Forelimb muscle (tissue), 1 donor: ENCODE measurements around the gene SRRD. TPM values are rescaled to one million over a fixed set of nuclear protein-coding genes. Genes with fewer than 3 reads are reported as not detected.

Experiments
- DNase-seq: peaks from one replicate; pipeline ENCODE4 v3.0.0-alpha.2; 2013; ENCODE audit warnings: low read depth
- polyA plus RNA-seq: library from polyadenylated mRNA; unstranded; fragments of 120-200 nt; gene quantifications from one replicate; pipeline ENCODE4 v1.2.1, GENCODE V29; 2013; ENCODE audit not compliant: insufficient read length

SRRD gene
- polyA plus RNA-seq, 1 donor = 24.1 TPM

DNA sequence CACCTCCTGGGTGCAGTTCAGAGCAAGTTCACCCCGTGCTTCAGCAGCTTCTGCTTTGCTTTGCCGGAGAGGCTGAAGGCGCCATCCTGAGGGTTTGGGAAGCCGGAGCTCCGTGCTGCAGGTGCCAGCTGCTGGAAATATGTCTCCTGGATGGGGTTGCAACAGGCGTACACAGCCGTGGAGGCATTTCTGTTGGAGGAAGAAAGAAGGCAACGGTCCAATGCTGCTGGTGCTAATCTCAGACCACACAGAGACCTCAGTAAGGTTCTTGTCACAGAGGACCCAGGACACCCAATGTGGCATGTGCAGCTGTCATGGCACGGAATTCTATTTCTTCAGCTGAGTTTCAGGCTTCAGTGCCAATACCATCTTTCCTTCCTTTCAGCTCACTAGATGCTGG, 30.5 kb upstream of the SRRD start:
- no peak for DNase-seq

DNA sequence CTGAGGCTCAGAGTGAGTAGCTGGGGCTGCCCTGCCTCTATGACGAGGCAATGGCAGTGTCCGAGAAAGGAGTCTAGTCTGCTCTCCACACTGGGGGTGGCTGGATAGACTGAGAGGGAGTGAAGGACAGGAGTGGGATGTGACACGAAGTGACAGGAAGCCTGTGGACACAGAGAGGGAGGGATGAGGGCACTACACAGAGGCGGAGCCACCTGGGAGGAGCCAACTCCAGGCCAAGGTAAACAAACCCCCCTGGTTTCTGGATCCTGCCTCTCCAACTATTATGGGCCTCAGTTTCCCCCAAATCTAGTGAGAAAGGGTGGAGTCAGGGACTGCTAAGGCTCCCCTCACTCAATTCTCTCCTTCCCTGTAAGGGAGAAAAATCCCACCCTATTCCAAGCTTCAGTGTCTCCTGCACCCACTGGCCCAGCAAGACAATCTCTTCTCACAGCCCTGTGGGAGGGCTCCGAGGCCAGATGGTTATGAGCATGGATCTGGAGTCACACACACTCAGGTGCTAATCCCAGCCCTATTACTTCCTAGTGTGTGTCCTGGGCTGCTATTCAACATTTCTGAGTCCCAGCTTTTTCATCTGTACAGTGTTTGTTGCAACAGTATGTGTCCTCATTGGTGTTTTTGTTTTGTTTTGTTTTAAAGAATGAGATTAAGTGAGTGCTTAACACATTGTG, 29.7 kb upstream of the SRRD start:
- no peak for DNase-seq

DNA sequence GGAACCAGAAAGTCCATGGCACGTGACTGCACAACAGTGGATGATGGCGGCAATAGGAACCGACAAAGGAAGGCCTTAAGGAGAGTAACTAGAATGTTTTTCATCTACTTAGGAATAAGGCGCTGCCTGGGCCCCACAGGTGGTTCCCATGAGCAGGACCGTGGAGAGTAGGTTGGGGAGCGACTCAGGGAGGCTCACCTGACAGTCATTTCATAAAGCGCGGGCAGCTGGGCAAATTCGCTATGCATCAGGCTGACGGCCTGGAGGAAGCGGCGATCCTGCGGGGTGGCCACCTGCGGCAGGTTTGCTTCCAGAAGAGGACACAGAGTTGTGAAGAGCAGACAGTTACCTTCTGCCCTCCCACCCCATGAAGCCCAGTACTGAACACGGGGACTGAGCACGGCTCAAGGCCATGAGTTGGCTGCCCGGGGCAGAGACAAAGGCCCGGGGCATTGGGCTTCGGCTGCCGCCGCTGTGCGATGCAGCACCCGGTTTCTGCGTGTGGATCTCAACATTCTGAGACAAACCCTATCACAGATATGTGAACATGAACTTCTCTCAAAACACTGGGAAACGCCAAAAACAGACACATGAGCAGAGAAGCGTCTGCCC, 25.9 kb upstream of the SRRD start:
- DNase-seq = no peak

DNA sequence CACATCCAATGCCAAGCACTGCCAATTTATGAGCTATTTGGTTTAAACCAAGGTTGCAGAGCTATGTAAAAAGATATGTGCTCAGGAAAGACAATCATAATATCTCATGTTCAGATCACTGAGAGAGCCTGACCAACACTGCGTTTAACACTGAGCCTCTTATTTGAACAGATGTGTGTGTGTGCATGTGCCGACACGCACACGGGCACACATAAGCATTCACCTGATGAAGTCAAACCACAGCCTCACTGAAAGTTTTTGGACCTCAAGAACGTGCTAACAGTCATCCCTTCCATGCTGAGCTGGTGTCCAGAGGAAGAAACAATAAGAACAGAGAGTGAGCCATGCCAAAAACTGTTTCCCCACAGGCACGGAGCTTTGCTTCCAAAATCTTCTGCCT, 23.5 kb upstream of the SRRD start:
- no peak for DNase-seq

DNA sequence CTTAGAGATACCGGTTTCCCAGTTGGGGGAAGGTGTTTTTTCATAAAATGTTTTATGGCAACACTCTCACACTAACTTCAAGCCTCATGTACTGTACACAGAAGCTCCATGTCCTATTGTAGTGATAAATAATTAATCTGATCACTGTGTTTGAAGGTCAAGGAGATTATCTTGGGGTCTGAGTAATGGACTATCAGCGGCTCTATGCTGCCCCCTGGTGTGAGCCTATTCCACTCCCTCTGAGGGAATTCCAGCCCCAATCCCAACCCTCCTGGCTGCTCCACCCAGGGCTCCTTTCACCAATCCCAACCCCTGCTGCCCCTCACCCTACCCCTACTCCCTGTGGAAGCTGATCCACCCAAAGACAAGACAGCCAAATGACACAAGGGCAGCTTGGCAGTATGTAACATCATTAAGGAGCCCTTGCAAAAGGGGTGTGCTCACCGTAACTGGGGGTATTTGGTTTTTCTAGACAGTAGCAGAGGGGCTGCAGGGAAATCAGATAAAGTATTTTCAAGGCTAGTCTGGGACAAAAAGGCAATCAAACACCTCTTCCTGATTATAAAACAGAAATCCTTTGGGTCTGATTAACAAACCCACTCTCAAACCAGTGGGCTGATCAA, 22.4 kb upstream of the SRRD start:
- DNase-seq = no peak

DNA sequence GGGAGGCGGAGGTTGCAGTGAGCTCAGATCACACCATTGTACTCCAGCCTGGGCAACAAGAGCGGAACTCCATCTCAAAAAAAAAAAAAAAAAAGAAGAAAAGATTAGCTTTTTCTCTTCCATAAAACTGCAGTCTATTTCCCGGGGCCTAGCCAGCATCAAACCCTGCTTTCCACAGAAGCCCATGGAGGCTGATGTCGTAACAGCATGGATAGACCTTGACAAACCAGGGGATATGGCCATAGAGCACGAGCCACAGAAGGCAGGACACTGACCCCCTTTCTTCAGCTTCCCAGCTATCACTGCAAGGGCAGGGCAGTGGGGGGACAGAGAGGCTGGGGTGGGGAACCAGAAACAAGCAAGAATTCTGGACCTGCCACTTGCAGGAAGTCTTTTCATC, 21.6 kb upstream of the SRRD start:
- DNase-seq = no peak

DNA sequence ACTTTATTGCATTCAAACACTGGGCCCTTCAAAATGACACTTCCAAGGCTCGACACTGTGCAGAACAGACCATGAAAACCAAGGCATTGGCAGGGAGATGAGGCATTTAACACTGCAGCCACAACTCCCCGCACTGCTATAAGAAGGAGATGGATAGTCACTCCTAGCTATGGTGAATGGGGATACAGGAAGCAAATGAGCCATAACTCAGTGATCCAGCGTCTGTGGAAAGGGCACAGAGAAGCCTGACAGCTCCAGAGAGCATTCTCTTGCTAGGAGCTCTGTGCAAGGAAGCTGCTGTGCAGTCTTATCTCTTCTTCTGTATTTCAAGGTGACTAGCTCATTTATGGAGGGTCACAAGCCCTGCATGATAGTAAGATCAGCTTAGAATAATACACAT, 21.0 kb upstream of the SRRD start:
- DNase-seq = no peak

DNA sequence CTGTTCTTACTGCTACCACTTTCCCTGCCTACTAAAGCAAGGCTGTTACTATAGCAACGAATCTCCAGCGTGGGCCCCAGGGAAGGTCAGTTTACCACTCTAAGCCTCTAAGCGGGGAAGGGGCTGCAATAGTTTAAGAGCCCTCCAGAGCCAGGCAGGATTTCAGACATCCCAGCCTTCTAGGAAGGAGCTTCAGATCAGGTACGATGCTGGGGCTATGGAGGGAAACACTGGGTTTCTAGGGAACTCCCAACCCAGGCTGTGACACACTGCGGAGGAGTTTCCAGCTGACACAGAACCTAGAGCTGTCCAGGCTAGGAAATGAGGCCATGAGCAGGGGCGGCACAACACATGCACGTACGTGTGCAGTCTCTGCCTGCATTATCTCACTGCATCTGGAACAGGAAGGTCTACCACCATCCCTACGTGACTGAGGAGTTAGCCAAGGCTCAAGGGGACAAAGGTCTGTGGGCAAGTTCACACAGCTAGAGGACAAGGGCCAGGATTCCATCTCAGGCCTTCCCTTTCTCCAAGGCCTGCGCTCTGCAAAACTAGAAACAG, 20.5 kb upstream of the SRRD start:
- DNase-seq = no peak

DNA sequence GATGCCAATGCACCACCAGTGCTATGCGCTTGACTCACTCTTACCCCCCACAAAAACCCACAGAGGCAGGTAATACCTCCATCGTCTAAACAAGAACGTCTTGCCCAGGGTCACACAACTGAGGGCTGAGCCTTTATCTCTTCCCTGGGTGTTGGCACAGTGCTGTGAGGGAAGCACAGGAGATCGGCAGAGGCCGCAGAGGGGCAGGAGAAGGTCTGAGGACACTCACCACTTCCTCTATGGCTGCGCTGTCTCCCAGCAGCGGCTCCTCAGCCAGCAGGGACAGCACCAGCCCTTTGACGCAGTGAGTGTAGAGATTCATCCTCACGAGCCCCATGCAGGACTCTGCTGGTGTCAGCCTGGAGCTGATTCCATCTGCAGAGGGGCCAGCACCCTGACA, 20.0 kb upstream of the SRRD start:
- no peak for DNase-seq

DNA sequence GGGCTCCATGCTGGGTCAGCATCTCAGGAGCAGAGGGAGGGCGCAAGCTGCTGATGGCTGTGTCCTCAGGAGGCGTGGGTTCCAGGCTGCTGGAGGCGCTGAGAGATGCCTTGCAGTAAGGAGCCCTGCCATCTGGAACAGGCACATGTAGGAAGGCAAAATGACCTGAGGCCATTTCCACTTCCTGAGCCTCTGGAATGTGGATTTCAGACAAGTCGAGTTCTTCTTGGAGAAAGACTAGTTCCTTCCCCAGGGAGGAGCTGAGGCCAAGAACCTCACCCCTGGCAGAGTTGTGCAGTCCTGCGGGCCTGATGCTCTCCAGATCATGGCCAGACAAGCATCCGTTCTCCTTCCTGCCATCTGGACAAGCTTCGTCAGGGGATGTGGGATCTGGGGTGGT, 19.4 kb upstream of the SRRD start:
- DNase-seq = no peak

DNA sequence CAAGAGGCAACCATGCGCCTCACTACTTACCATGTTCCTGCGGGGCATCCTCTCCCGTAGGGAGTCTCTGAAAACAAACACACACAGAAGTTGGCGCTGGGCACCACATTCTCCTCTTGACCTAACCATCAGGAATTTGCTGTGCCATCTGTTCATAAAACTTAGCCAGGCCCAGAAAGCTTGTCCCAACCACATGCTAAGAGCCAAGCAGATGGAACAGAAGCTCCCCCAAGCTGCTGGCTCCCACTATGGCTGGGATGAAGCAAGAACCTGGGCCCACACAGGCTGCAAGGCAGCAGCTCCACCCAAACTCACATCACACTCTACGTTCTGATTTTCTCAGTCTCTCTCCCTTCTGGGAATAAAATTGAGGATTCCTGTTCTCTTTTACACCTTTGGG, 17.5 kb upstream of the SRRD start:
- DNase-seq = no peak

DNA sequence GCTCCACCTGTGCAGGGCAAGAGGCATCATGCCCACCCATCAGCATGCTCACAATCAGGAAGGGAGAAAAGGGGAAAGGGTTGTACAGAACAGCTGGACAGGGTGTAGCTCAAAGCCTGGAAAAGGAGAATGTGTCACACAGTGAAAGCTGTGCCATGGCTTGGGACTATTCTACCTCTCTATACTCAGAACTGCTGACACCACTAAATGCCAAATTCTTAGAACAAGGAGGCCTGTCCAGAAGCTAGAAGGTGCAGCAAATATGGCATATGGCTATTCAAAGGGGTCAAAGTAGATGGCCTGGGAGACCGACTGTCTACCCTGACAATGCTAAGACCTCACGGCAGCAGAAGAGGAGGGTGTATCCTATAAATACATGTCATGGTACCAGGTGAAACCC, 12.9 kb upstream of the SRRD start:
- DNase-seq = no peak

DNA sequence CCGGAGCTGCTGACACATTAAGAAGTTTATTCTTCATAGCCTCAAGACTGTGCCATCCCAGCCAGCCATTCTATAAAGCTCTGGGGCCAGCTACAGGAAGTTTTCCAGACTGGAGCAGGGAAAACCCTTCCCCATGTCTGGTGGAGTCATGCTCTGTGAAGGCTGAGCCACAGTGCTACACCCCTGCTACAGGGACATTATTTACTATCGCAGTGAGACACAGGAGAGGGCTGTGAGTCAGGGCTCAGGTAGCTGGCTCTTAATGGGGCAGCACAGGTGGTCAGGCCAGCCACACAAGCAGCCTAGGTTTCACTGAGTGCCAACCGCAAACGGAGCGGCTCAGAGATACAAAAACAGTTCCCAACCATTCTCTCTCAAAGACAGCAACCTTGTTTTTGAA, 12.2 kb upstream of the SRRD start:
- DNase-seq = no peak

DNA sequence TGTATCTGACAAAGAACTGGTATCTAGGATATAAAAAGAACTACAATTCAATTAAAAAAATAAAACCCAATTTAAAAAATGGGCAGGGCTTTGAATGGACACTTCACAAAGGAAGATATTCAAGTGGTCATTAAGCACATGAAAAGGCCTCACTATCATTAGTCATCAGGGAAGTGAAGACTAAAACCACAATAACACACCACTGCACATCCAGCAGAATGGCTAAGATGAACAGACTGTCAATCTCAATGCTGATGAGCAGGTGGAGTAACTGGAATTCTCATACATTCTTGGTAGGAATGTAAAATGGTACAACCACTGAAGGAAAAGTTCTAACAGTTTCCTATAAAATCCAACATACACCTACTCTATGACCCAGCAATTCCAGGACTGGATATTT, 9.0 kb upstream of the SRRD start:
- DNase-seq = no peak

DNA sequence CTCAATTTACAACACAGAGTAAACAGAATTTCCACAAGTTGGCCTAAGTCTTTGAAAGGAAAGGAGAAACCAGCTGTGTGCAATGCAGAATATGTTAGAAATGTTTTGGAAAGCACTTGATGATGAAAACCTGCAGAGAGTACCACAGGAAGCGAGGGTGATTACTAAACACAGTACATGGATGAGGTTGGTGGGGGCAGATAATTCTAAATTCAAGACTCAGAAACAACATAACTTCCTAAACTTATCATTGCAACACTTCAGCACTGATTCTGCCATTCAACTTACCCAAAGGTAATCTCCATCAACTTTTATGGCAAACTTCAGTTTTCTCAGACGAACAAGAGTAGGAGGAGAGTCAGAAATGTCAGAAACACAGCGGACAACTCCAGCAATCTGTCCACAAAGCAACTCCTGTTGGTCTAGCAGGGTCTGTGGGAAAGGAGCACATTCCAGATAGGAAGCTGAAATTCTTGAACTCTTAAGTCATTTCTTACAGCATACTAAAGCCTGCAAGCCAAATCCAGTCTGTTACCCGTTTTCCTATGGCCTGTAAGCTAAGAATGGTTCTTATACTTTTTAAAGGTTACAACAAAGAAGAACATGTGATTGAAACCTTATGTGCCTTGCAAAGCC, 6.9 kb upstream of the SRRD start:
- no peak for DNase-seq

DNA sequence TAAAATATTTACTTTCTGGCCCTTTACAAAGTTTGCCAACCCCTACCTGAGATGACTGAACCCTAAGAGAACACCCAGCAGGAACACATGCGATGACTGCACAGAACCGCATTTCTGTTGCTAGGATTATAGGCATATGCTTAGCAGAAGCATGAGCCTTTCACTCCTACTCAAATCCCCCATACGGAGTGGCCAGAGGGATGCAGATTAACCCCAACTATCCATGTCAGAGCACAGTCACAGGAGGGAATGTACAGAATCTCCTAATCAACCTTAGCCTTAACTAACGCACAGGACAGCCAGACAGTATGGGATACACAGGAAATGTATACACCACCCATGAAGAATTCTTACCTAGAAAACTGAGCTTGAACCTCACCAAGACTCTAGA, 6.3 kb upstream of the SRRD start:
- no peak for DNase-seq

DNA sequence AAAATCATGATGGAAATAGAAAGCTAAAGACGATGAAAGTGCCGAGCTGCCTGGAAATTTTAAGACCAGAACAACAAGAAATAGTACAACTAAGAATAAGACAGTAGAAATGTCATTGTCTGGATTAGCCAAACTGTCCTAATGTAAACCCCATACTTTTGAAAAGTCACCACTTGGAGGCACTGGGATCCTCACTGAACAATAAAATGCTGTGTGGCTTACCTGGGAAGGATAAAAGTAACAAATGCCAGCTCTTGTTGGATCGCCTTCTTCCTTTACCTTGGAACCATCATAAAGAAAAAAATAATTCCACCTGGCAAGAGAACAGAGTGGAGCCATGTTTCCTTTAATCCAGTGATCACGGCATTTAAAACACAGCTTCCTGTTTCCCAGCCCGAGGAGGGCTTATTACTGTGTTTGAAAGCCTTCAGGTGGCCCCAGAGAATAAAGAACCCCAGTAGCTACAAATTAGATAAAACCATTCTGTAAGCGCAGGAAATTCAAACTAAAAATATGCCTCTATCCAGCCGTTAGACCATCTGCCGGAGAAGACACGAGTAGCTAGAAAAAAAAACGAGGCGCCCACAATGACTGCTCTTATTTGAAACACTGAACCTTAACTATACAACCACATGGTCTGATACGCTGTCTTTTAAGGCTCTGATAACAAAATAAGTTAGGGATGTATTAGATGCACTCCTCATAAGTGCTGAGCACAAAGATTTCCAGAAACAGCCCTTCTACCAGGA, 4.5 kb upstream of the SRRD start:
- no peak for DNase-seq

DNA sequence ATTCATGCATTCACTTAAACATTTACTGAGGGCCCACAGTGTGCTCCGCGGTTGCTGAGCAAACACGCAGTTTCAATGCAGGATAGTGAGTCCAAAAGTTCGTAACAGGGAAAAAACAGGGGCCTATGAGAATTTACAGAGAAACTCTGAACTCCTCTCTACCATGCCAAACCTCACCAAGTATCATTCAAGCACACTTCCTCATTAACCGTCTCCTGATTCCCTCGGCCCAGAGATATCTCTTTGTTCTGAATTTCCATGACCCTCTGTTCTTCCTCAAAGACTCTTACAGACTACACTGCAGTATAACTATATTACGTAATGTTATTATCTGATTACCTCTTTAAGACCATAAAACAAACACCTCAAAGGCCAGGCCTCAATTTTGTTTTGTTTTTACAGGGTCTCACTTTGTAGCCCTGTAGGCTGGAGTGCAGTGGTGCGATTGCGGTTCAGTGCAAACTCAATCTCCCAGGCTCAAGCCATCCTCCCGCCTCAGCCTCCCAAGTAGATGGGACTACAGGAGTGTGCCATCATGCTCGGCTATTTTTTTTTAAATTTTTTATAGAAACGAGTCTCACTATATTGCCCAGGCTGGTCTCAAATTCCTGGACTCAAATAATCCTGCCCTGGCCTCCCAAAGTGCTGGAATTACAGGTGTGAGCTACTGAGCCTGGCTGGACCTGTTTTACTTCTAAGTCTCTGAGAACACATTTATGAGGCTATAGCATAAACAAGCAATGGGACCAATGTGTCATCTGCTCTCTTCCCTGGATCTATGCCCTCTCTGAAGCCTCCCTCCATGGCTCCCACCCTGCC, 3.7 kb upstream of the SRRD start:
- no peak for DNase-seq

DNA sequence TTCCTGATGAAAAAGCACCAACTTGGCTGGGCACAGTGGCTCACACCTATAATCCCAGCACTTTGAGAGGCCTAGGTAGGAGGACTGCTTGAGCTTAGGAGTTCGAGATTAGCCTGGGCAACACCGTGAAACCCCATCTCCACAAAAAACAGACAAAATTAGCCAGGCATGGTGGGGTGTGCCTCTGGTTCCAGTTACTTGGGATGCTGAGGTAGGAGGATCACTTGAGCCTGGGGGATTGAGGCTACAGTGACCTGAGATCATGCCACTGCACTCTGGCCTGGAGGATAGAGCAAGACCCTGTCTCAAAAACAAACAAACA, 3.1 kb upstream of the SRRD start:
- no peak for DNase-seq

DNA sequence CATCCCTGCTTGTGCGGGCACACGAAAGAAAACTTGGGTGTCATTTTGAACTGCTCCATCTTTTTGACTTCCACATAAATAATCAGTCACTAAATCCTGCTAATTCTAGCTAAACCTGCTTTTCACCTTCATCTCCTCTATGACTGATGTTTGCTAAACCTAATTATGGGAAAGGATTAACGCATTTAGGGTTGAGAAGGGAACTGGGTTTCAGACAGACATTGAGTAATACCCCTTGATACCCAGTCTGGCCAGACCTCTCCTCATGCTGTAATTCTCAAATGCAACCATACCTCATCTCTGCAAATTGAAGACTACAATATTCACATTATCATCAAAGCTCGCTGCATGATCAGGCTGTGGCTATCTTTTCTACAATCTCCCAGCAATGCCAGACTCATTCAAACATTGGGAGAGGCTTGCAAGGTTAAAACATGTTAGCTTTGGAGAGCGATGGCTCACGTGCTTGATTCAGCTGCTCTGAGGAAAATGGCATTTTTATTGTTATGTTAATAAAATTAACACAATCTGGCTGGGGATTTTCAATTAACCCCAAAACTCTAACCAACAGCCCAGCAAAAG, 2.5 kb upstream of the SRRD start:
- no peak for DNase-seq

DNA sequence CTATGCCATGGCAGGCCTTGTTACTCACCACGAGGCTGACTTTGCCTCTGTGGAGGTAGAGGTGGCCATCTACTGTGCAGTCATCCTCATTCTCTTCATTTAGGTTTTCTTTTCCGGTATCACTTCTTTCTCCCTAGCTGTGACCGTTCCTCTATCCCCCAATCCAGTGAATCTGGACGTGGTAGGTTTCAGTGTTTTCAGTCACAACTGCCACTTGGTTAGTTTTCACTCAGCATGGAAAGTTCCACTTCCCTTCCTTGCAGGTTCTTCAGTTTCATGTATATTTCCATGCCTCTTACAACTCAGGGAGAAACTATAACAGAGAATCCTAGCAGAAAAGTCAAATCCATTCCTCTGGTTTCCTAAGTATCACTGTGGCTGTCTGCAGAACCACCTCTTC, 2.0 kb upstream of the SRRD start:
- DNase-seq = no peak
